GM06990 (cell line): Measurements from ENCODE around the gene CTNNA2.

ENCODE experiments used
- DNase-seq: peaks from one replicate; pipeline ENCODE4 v3.0.0-alpha.2; 2011; ENCODE audit not compliant: insufficient read length; ENCODE audit errors: extremely low read depth
- H3K27me3 ChIP-seq: replicated peaks from 2 replicates; pipeline ENCODE4 v1.6.0; 2011; ENCODE audit warnings: low read length; ENCODE audit not compliant: control insufficient read depth, insufficient read depth
- H3K36me3 ChIP-seq: 2 replicates; pipeline ENCODE4 v1.5.1; 2011; ENCODE audit warnings: low read length; ENCODE audit not compliant: control insufficient read depth, insufficient read depth
- H3K4me3 ChIP-seq: replicated peaks from 2 replicates; pipeline ENCODE4 v1.5.1; 2011; ENCODE audit warnings: low read depth, mild to moderate bottlenecking, control low read depth, low read length
- TF ChIP-seq, protein P1 (sequence below): IDR thresholded peaks from 2 replicates; pipeline ENCODE4 v1.5.1; 2011; ENCODE audit warnings: low read length, control low read depth, mild to moderate bottlenecking, inconsistent platforms; ENCODE audit not compliant: insufficient read depth, poor library complexity, severe bottlenecking

The CTNNA2 gene

DNA sequence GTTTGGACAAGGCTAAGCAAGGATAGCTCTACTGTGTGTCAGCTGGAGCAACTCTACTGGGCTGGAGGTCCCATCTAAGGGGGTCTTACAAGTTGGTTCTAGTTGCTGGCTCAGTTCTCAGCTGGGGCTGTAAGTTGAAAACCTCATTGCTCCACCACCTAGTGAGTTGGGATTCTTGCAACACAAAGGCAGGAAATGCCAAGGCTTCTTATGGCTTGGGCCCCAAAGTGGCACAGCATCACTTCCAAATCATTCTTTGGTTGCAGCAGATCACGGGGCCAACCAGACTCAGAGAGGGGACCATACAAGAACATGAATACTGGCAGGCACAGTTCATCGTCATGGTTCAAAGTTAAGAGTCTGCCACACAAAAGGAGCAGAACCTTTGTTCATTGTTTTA is 459.0 kb downstream of the CTNNA2 start:
- H3K36me3 ChIP-seq = no peaks in the 10 kb centered on the region
- no peaks in the 10 kb centered on the region for H3K27me3 ChIP-seq
- no peak for DNase-seq
- TF ChIP-seq, protein P1, sequence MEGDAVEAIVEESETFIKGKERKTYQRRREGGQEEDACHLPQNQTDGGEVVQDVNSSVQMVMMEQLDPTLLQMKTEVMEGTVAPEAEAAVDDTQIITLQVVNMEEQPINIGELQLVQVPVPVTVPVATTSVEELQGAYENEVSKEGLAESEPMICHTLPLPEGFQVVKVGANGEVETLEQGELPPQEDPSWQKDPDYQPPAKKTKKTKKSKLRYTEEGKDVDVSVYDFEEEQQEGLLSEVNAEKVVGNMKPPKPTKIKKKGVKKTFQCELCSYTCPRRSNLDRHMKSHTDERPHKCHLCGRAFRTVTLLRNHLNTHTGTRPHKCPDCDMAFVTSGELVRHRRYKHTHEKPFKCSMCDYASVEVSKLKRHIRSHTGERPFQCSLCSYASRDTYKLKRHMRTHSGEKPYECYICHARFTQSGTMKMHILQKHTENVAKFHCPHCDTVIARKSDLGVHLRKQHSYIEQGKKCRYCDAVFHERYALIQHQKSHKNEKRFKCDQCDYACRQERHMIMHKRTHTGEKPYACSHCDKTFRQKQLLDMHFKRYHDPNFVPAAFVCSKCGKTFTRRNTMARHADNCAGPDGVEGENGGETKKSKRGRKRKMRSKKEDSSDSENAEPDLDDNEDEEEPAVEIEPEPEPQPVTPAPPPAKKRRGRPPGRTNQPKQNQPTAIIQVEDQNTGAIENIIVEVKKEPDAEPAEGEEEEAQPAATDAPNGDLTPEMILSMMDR = no peak
- no peak overlapping the region for H3K4me3 ChIP-seq

DNA sequence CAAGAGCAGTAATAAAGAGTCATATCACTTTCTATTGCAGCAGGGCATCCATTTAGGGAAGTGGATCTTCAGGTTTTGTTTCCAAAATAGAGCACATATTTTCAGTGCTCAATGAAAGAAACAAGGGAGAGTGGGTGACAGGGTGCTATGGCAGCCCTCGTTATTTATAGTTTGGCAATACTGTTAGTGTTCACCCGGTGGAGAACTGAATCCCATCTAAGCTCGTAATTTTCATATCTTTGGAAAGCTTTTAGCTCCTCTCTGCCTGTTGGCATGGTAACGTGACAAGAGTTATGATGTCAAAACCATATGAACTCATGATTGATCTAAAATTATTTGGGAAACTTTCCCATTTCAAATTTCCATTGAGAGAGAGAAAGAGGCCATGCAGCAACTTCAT is 459.8 kb downstream of the CTNNA2 start:
- Histone ChIP-seq H3K36me3 (no peaks in the 10 kb centered on the region), H3K27me3 (no peaks in the 10 kb centered on the region), H3K4me3 (no peak overlapping the region)
- no peak for DNase-seq
- TF ChIP-seq, protein P1 = no peak

- Histone ChIP-seq H3K27me3 (no peaks in the 10 kb centered on the region), H3K36me3 (no peaks in the 10 kb centered on the region), H3K4me3 (no peak overlapping the region)
- DNase-seq = no peak
- TF ChIP-seq, protein P1 = no peak
Observed at GRCh38 chr2:79975791-79976565, 463.1 kb downstream of the CTNNA2 start.

DNA sequence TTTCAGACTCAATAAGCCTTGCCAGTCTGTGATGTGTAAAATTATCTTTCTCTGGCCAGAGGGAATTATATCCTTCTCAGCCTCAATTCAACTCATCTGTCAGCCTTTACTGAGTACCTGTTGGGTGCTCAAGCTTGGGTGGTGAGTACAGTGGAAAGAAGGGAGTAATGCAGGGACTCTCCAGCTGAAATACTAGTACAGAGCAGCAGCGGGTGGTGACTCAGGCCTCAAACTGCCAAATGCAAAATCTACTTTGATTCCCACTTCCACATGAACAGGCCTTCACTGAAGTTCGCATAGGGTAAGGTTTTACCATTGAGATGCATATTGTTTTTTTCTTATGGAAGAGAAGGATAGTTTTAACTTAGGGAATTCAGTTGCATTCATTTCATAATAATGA is 464.9 kb downstream of the CTNNA2 start:
- TF ChIP-seq, protein P1 = no peak

DNA sequence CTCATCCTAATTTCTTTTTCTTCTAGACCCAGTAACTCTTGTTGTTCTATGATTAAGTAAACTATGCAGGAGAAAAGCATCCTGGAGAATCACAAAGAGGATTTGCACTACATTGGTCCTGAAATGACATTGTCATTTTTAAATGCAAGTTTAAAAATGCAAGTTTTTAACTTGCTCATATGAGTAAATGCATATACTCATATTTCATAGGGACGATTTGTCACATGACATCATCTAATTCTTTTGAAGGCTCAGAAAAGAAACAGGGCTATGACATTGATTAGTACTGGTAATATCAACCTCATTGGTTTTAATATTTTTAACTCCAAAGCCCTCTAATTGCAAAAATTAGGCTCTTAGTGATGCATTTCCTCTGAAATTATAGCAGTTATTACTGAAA is 467.3 kb downstream of the CTNNA2 start:
- no peaks in the 10 kb centered on the region for H3K36me3 ChIP-seq
- DNase-seq = no peak
- TF ChIP-seq, protein P1 = no peak
- no peaks in the 10 kb centered on the region for H3K27me3 ChIP-seq
- no peak overlapping the region for H3K4me3 ChIP-seq

More for the DNA sequence above, 464.9 kb downstream of the CTNNA2 start:
- no peaks in the 10 kb centered on the region for H3K27me3 ChIP-seq
- no peak overlapping the region for H3K4me3 ChIP-seq
- no peaks in the 10 kb centered on the region for H3K36me3 ChIP-seq
- DNase-seq = no peak
